Activated CD4-positive, CD25-positive, alpha-beta regulatory T cell treated with anti-CD3 and anti-CD28 coated beads, Interleukin-2, amount 50 U/mL, for 72 hours (primary cell): ENCODE results near the gene ZNF225.
"Not testable (repeated sequence)": the region's sequence is repeated elsewhere in the genome, so short reads cannot be mapped to it uniquely, and the experiment has no call there.

Experiments
- DNase-seq: peaks from one replicate; pipeline ENCODE4 v3.0.0; 2021

The ZNF225 gene

GRCh38 chr19:44164327-44164672 lies 51.1 kb downstream of the ZNF225 start:
- DNase-seq = no peak

GRCh38 chr19:44164673-44165512 lies 51.7 kb downstream of the ZNF225 start, which contains the start of gene ZNF226:
TSS of gene ZNF226 (plus strand) at chr19:44165100. CDS start at chr19:44170081, 4,981 bp downstream.
- peak; percentile 63 for DNase-seq

- not testable (repeated sequence) for DNase-seq
Measured at GRCh38 chr19:44170660-44171059, 57.5 kb downstream of the ZNF225 start.

- no peak for DNase-seq
Measured at GRCh38 chr19:44176590-44176989, 63.4 kb downstream of the ZNF225 start.

- no peak for DNase-seq
Measured at GRCh38 chr19:44180968-44181367, 67.8 kb downstream of the ZNF225 start.

GRCh38 chr19:44182145-44182544 lies 68.9 kb downstream of the ZNF225 start:
- DNase-seq = no peak
